HG02970 (cell line): ENCODE results near the gene ADAP1.
"Not testable (repeated sequence)": the region's sequence is repeated elsewhere in the genome, so short reads cannot be mapped to it uniquely, and the experiment has no call there.

ENCODE experiments used
- ATAC-seq: cut with Tn5 transposase; IDR thresholded peaks from one replicate; pipeline ENCODE4 v1.9.1; 2021; ENCODE audit warnings: mild to moderate bottlenecking, moderate library complexity, moderate number of reproducible peaks; ENCODE audit not compliant: unreplicated experiment, low FRiP score

ADAP1 gene

GRCh38 chr7:874031-874749, 80.3 kb downstream of the ADAP1 start:
- no peak for ATAC-seq

DNA sequence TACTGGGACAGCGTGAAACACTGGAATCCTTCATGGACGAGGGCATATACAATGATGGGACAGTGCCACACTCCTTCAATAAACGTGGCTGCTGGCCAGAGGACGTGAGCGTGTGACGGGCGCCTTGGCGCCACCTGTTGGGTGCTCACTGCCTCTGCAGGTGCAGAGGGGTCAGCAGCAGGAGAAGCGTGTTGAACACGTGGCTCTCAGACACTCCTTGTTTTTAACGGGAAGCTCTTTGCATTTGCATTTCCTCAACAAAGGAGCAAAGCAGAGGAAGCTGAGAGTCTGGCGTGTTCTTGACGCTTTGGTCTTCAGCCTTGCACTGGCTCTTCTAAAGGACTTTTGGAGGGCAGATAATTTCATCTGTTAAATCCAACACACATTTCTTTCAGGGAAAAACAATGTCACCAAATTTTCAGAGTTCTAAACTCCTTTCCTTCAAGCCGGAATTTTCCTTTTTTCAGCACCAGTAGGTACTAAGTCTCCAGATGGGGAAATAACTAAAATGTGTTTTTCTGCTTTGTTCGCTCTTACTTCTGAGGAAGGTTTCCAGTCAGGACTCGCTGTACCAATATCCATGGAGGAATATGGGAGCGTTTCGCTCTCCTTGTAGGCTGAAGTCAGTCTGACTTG, 81.0 kb downstream of the ADAP1 start:
- ATAC-seq = no peak

DNA sequence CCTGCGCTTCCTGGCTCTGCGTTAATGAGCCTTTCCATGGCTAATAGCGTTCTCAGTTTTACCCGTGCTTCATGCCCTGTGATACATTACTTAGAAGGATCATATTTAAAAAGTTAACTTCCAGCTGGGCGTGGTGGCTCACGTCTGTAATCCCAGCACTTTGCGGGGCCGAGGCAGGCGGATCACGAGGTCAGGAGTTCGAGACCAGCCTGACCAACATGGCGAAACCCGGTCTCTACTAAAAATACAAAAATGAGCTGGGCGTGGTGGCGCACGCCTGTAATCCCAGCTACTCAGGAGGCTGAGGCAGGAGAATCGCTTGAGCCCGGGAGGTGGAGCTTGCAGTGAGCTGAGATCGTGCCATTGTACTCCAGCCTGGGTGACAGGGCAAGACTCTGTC, 81.8 kb downstream of the ADAP1 start:
- not testable (repeated sequence) for ATAC-seq

DNA sequence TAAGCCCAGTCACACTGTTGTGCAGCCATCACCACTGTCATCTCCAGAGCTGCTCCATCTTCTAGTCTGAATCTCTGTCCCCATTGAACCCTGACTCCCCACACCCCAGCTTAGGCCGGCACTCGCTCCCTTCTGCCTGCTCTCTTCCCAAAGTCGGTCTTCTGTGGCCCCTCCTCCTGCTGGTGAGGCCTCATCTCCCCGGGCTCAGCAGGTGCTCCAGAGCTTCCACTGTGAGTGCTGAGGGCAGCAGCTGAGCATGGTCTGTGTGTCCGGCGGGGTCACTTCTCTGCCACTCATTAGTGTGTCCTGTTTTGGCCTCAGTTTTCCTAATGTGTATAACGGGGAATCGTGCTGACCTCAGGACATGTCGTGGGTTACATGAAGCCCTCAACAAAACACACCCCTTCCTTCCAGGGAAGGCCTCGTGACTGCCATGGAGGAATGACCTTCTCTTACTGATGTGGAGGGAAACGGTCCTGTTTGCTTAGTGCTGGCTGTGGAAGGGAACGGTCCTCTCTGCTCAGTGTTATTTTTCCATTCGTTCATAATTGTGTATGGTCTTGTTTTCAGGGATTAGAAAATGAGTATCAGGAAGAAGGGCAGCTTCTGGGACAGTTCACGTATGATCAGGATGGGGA, 82.5 kb downstream of the ADAP1 start:
- no peak for ATAC-seq

DNA sequence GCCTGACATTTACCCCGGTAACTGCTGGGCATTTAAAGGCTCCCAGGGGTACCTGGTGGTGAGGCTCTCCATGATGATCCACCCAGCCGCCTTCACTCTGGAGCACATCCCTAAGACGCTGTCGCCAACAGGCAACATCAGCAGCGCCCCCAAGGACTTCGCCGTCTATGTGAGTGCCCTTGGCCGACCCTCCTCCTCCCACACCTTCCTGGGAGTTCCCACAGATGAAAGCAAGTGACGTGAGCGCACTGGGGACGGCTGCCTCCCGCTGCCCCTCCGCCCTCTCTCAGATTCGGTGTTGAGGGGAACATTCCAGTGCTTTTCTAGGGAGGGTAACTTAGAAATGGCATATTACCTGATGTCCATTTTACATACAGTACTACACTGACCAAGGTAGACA, 85.1 kb downstream of the ADAP1 start:
- no peak for ATAC-seq

GRCh38 chr7:868189-868486, 86.3 kb downstream of the ADAP1 start:
- no peak for ATAC-seq

DNA sequence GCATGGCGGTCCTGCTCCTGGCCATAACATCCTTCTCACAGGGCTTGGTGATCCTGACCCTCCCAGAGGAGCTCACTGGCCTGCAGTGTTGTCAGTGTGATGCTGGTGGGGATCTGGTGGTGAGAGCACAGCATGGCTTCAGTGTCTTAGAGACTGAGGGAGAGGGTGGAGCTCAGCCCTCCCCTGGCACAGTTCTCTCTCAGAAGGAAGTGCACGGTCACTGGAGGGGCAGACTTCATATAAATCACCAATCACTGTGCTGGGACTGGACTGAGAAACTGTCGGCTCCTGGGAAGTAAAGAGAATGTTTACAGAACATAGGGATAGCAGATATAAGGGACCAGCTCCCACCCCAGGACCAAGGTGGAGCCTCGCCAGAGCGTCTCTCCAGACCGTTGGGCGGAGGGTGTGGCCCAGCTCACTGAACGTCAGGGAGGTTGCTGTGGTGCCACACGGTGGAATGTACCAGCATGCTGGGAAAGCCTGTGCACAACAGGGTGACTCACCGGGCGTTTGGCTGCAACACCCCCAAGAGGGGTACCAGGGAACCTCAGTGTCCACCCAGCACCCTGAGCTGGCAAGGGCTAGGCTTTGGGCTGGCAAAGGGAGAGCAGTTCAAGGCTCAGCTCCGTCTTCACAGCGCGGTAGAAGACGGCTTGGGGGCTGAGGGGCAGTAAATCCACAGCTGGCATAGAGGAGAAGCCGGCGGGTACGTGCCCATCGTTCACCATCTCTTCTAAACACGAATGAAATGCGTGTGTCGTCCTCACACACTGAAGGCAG, 86.9 kb downstream of the ADAP1 start:
- ATAC-seq = no peak

DNA sequence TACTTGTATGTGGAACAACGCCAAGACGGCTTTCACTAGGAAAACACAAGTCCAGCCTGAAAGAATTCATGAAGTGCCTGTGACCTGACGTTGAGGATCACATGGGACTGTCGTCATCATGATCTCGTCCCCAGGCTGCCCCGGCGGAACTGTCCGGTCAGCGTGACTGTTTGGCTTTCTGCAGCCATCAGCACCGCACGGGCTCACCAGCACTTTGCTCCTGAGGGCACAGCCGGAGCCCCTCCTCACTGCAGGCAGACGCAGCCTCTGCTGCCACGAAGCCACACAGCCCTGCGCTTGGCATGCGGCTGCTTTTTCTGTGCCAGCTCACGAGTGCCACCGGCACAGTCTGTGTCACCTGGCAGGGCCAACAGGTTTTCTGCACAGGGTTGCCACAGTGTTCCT, 87.5 kb downstream of the ADAP1 start:
- ATAC-seq = no peak

- no peak for ATAC-seq
Measured at GRCh38 chr7:865921-866320, 88.6 kb downstream of the ADAP1 start.

GRCh38 chr7:863106-863505, 91.4 kb downstream of the ADAP1 start:
- ATAC-seq = no peak

- ATAC-seq = no peak
Measured at GRCh38 chr7:862157-862556, 92.3 kb downstream of the ADAP1 start.

DNA sequence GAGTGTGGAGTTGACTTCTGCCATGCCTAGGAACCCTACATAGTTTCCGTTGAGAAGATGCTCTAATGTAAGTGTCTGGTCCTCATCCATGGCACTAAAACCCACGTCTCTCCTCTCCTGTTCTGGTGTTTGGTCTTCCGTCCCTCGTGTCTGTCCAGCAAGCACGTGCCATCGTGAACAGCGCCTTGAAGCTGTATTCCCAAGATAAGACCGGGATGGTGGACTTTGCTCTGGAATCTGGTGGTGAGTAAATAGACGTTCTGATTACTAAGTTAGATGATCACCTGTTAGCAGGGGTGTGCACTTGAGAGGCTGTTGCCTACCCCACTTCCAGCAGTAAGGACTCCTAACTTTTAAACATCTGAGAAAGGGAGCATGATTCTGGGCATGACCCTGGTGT, 93.3 kb downstream of the ADAP1 start:
- no peak for ATAC-seq

GRCh38 chr7:860149-860548, 94.3 kb downstream of the ADAP1 start:
- ATAC-seq = no peak

- no peak for ATAC-seq
Measured at GRCh38 chr7:859359-860030, 95.0 kb downstream of the ADAP1 start.

DNA sequence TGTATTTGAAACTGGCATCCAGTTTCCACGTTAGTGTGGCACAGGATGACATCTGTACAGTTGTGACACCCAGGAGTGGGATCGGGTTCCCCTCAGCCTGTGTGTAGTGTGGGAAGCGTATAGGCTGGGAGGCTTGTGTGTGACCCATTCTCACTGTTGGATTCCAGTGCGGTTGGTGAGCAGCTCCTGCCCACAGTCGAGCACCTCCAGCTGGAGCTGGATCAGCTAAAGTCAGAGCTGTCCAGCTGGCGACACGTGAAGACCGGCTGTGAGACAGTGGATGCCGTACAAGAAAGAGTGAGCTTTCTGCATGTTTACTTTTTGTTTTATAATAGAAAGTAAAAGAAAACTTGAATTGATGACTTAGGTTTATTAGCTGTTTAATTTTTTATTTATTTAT, 96.8 kb downstream of the ADAP1 start:
- ATAC-seq = no peak

DNA sequence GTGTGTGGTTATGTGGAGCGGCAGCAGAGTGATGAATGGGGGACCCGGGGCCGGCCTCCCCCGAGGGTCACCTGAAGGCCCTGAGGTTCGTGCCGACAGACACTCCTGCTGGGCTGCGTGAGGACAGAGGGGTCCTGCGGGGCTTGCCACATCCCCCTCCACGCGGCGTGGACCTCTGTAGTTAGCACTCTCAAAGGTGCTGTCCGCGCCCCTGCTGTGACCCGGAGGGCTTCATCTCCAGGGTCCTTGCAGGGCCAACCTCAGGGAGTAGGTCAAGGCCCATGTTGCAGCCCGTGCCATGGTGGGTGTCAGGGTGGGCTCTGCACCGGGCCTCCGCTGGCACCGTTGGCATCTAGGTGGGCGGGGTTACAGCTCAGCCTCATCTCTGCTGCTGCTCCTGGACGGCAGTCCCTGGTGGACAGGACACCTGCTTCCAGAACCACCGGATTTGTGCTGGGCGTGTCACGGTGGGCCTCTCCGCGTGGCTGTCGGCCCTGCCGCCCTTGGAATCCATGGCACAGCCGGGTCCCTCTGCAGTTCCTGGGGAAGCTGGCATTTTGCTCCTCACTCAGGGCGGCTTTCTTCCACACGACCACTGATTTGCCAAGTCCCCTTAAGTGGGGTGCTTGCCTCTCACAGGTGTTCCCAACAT, 97.9 kb downstream of the ADAP1 start:
- no peak for ATAC-seq

DNA sequence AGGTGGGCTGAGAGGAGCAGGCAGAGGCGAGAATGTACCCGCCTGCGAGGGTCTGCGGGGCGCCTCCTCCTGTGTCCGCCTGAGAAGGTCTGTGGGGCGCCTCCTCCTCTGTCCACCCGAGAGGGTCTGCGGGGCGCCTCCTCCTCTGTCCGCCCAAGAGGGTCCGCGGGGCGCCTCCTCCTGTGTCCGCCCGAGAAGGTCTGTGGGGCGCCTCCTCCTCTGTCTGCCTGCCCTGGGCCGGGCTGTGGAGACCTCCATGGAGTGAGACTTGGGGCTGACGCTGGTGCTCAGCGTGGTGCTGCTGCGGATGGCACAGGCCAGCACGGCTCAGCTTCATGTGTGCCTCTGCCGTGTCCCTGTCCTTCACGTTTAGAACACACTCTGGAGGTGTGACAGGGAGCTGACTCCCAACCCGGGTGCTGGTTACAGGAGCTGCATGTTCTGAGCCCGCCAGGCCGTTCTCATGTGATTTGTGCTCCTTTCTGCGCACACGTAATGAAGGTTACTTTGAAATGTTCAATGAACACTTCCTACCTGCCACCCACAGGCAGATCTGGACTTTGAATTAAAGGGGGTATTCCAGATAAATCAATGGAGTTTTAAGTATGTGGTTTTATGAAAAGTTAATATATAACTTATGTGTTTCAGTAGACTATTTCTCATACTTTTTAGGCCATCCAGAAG, 98.7 kb downstream of the ADAP1 start:
- ATAC-seq = no peak

- no peak for ATAC-seq
Measured at GRCh38 chr7:854118-854775, 100.2 kb downstream of the ADAP1 start.
